ENCODE measurements around the gene CAPN15.

Gene CAPN15

DNA sequence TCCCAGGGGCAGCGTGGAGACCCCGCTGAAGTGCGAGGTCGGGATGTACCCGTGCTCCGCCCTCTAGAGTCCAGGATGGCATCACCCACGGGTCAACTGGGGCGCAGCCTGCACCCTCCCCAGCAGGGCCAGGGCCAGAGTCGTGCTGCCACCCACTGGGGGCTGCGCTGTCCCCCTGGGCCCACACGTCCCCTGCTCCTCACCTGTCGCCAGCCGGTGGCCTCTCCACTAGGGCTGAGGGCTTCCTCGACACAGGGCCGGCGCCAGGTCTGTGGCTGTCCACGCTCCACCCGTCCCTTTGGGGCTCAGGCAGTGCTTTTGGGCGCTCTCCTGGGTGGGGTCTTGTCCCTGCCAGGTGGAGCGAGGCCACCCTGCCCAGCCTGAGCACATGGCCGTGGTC lies 21.1 kb downstream of the CAPN15 start:
- no peak for DNase-seq

DNA sequence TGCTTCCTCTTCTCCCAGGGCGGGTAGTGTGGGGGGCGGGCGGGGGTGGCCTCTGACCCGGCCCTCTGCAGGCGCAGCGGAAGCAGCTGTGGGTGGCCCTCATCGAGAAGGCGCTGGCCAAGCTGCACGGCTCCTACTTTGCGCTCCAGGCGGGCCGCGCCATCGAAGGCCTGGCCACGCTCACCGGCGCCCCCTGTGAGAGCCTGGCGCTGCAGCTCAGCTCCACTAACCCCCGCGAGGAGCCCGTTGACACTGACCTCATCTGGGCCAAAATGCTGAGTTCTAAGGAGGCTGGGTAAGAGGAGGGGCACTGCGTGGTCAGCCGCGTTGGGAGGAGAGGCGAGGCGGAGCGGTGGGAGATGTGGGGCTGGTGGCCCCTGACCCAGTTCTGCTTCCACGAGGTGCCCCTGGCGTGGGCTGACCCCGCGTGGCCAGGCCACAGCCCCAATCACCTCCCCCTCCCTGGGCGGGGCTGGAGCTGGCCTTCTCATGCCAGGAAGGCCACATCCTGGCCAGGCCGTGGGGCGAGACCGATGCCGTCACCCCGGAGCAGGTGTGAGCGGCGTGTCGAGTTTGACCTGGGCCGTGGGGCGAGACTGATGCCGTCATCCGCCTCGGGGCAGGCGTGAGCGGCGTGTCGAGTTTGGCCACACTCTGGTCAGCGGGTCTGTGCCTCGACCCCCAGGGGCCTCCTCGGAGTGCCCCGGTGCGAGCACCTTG lies 22.2 kb downstream of the CAPN15 start:
- no peak for DNase-seq

DNA sequence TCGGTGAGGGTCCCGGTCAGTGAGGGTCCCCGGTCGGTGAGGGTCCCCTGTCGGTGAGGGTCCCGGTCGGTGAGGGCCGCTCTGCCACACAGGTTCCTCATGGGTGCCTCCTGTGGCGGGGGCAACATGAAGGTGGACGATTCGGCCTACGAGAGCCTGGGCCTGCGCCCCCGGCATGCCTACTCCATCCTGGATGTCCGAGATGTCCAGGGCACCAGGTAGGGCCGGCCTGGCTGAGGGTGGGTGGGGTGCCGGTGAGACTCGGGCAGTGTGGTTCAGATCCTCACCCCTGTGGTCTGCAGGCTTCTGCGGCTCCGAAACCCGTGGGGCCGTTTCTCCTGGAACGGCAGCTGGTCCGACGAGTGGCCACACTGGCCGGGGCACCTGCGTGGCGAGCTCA lies 23.7 kb downstream of the CAPN15 start:
- no peak for DNase-seq

DNA sequence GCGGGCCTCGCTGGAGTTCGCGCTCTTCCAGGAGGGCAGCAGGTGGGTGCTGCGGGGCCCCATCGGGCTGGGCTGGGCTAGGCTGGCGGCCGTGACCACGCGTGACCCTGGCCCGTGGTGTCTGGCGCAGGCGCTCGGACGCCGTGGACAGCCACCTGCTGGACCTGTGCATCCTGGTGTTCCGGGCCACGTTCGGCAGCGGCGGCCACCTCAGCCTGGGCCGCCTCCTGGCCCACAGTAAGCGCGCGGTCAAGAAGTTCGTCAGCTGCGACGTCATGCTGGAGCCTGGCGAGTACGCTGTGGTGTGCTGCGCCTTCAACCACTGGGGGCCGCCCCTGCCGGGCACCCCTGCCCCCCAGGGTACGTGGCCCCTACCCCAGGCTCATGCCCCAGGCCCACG lies 24.7 kb downstream of the CAPN15 start:
- no peak for DNase-seq

DNA sequence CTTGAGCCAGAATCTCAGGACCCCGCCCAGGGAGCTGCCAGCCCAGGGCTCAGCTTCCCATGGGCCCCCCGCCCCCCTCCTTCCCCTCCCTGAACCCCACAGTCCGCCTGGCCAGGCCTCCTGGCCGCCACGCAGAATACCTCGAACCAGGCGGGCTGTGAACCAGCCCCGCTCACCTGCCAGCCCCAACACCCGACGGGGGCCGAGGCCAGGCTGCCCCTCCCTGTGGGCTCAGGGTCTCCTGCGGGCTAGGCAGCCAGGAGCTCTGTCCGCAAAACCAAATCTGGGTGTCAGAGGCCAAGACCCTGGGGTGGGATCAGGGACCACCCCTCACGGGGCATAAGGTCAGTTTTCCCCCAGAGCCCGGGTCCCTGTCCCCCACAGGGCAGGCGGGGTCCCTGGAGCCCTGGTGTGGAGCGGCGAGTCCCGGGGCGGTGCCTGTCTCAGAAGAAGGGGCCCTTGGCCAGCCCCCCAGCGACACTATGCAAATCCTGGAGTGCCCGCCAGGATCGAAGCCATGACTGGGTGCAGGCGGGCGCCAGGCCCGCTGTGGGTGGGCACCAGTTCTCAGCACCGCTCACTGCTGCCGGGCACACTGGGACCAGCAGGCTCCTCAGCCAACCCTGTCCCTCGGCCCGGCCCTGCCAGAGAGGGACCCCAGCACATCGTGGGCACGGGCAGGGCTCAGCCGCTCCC lies 26.2 kb downstream of the CAPN15 start:
- DNase-seq: no peak

DNA sequence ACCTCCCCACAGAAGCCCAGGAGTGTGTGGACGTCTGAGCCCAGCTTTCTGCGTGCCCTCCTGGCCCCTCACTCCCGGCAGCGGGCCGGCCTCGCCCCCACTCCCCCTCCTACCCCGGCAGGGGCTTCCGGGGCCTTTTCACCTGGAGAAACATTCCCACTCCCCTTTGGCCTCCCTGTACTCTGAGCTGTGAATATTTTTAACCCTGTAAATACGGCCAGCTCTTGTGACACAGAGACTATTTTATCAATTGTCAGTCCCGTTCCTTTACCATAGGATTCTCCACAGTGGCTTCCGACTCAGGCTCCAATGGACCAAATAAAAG lies 26.7 kb downstream of the CAPN15 start:
- no peak for DNase-seq

DNA sequence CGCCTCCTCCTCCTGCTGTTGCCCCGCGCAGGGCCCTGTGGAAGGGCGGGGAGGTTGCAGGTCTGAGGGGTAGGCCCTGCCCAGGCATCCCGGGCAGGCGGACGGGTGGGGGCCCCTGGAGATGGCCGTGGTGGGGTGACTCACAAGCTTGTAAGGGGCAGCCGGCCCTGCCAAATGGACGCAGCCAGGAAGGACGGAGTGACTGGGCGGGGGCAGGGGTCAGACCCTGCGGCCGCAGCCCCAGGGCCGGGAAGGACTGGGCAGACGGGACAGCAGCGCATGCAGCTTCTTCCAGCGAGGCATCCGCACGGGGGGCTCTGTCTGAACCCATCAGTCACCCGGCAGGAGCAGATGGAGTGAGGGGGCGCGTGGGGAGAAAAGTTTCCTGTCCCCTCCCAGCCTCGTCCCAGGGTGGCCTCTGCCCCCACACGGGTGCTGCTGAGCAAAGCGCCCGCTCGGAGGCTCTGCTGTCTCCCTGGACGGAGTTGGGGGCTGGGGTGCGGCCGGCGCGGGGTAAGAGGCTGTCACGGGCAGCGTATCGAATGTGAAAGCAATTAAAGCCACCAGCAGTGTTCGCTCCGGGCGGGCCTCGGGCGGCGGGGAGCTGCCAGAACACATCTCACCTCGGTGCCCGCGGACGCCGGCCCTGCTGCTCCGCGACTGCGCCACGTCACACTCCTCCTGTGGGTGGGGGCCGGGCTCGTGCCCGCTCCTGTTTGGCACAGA lies 27.3 kb downstream of the CAPN15 start:
- no peak for DNase-seq

DNA sequence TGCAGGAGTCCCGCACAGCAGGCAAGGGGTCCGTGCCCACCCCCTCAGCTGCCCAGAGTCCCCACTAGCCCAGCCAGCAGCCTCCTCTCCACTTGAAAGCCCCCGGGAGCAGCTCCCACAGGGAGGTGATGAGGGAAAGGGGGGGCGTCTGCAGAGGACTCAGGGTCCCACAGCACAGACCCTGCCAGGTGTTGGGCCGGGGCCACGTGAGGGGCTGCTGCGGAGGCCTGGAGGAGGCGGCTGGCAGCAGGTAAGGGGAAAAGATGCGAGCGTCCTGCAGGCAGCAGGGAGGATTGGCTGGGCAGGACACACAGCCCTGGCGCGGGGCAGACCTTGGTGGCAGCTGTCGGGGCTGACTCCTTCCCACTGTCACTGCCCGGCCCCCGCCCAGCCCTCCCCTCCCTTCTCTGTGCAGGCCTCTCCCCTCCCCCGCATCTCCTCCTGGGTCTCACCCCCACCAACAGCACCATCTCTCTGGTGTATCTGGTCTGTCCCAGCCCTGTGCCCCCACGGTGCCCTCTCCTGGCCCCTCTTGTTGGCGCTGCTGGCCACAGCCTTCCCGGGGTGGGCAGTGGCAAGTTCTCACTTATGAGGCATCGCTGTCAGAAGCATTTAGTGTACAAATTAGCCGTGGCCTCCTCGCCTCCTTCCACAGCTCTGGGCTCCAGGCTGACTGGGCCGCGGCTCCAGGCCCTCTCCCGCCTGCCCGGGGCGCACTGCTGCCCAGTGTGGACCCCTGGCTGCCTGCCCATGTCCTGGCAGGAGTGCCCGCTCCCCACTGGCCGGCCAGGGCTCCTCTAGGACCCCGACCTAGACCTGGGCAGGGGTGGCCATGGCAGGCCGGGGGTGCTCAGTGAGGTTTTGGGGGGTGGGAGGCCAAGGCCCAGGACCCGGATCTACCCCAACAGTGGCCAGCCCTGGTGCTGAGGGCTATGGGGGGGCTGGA lies 28.3 kb downstream of the CAPN15 start:
- DNase-seq: no peak

DNA sequence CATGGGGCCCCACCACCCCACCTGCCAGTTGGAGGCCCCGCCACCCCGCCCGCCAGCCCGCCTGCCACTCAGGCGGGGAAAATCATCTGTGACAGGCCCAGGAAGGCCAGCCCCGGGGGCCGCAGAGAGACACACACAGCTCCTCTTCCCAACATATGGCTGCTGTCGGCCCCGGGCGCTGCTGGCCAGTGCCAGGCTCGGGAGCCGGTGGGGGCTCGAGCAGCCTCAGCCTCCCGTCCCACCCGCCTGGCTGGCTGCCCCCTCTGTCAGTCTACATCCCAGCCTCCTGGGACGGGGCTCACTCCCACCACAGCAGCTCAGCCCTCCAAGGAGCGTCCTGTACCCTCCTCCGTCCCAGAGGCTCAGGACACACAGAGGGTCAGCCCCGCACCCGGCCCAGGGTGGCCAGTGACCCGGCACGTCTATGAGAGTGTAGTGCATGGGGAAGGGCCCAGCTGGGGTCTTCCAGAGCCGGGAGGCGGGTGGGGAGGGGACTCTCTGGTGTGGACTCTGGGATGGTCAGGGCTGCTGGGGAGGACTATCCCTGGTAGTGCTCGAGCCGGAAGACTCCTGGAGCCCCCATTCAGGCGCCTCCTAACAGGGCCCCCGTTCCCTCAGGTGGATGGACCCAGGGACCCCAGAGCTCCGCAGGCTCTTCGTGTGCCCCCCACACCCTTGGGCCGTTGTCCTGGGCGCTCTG lies 29.1 kb downstream of the CAPN15 start:
- no peak for DNase-seq

DNA sequence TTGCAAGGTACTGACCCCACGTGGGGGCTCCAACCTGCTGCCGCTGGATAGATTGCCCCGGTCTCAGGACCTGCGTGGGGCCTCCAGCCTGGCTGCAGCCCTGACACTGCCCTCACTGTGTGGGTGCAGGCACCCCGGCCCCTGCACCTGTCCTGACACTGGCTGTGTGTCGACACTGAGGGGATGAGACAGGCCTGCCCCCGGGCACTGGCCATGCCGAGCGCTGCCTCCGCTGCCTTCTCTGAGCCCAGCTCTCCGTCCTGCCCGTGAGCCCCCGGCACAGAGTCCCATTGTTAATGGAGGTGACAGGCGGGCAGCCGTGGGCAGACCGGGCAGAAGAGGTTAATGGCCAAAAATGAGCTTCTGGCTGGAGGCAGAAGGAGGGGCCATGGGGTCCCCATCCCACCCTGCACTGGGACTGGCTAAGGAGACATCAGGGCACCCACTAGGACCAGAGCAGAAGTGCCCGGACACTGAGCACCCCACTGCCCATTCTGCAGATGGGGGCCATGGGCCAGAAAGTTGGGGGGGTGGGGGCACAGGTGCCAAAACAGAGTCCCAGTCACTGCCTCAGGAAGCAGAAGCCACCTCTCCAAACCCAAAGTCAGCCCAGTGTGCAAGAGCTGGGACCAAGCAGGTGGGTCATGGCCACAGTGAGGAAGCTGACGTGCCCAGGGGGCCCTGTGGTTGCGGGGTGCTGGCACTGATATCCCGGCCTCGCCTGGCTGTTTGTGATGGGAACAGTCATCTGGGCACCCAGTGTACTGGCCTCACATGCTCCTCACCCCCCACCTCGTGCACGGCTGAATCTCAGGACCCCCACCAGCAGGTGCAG lies 30.2 kb downstream of the CAPN15 start:
- no peak for DNase-seq

DNA sequence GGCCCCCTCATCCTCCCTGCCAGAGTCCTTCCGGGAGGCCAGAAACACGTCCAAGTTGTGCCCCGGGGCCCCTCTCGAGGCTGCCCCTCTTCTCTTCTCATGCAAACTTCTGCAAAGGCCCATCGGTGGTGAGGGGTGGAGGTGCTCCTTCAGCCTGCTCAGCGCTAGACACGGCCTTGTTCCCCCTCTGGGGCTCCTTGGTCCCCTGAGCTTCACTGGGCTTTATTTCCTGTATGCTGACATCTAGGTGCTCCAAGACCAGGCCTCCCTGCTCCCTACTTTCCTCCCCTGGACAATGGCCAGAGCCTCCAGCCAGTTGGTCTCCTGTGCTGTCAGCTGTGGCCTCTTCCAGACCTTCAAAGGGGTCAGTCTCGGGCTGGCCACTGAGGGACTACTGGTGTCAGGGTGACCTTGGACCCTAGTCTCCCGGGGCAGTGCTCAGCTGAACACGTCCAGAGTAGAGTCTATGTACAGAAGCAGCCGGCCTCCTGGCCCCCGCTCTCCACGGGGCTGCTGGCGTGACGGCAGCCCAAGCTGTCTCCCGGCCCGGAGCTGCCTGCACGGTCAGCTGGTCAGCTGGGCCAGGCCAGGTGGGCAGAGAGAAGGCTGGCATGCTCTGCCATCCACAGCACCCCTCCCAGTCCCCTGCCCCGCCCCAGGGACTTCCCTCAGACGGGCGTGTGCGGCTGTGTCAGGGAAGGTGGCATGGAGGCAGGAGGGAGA lies 30.9 kb downstream of the CAPN15 start:
- DNase-seq: no peak

DNA sequence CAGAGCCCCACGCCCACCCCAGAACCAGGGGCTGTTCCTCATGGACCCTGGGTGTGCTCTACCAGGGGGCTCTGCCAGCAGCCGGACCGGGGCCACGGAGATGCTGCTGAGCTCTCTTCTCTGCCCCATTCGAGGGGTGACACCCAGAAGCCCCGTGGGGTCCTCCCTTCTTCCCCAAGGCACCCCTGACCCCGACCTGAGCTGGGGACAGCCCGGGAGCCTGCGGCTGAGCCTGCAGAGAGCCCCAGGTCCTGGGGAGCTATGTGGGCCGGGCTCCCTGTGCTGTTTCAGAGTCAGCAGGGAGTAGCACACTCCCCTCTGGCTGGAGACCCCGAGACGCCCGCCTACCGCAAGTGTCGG lies 31.5 kb downstream of the CAPN15 start:
- DNase-seq: no peak

DNA sequence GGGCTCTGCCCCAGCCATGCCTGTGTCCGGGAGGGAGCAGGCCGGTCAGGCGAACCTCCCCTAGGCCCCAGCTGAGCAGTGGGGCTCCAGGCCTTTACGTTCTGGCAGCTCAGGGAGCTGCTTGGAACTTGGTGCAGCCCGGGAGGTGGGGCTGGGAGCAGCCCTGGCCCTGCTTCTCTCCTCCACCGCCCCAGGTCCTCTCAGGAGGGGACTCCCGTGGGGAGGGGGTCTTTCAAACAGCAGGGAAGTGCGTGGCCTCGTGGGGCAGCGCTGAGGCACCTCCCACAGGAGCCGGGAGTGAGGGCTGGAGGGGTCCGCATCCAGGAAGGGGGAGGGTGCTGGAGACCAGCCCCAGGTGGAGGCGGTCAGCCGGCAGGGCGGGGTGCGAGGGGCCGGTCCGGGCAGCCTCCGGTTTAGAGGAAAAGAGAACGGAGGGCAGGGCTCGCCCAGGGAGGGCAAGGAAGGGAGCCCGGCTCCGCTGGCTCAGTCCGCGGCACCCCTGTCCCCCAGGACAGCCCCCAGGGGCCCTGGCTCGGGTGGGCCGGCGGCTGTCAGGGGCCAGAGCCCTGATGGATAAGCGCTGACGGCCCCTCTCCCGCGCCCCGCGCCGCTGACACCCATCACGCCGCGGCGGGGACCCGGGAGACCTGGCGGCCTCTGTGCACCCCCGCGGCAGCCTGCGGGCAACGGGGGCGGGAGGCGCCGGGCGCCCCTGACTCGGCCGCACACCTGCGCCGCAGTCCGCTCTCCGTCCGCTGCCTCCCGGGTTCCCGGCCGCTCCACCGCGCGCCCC lies 32.1 kb downstream of the CAPN15 start:
- DNase-seq: no peak

DNA sequence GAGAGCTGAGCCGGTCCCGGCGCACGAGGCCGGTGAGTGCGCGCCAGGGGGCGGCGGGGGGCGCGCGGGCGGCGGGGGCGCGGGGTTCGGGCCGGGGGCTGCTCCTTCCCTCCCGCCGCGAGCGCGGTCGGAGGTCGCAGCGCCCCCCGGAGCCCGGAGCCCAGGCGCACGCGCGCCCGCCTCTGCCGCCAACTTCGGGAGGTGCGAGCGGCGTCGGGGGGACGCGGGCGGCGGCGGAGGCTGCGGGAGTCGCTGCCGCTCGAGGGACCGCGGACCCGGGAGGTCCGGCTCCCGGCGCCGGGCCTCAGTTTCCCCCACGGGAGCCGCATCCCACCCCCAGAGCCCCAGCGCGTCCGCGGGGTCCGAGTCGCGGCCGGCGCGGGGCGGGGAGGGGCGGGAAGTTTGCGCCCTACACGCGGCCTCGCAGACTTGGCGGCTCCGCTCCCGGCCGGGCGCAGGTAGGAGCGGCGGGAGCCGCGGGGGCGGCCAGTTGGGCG lies 32.7 kb downstream of the CAPN15 start, which contains the start of gene PRR35:
Gene PRR35 (plus strand): TSS at position 191 of the 497 bp plus-strand sequence. CDS start 2,901 bp downstream, outside the sequence.
- DNase-seq: no peak

DNA sequence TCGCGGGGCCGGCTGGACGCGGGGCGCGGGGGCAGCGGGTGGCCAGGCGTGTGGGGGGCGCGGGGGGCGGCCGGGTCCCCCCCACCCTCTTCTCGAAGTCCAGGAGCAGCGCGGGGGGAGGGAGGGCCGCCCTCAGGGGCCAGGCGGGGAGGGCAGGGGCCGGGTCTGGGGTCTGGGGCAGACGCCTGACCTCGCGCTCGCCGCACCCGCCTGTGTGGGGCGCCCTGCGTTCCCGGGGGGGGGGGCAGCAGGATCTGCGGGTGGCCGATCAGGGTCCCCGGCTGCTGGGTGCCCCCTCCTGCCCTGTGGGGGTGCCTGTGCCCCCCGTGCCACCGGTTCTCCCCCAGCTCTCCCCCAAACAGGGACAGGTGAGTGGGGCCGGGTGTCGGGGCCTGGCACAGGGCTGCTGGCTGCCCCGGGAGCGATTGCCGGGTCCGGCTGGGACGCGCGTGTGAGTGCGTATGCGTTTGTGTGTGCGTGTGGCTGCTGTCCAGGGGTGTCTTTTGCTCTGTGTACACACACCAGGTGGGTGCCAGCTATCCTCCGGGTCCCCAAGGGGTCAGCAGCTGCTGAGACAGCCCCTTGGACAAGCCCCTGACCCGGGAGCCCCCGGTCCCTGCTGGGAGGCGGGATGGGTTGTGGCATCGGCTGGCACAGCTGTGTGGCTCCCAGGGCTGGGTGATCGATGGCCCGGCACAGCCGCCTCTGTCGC lies 33.3 kb downstream of the CAPN15 start:
- DNase-seq: no peak

DNA sequence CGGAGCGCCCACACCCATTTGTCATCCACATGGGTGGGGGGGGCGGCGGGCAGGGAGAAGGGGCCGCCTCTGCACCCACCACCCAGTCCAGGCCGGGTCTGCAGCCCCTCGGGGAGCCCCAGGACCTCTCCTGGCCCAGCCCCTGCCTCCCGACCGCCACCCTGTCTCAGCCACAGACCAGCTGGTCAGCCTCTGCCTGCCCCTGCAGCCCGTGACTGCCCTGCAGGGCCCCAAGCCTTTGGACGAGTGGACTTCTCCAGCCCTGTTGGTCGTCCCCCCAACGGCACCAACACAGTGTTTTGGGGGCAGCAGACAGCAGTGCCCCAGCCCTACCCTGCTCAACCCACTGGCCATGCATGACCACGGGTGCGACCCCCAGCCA lies 33.9 kb downstream of the CAPN15 start:
- no peak for DNase-seq

DNA sequence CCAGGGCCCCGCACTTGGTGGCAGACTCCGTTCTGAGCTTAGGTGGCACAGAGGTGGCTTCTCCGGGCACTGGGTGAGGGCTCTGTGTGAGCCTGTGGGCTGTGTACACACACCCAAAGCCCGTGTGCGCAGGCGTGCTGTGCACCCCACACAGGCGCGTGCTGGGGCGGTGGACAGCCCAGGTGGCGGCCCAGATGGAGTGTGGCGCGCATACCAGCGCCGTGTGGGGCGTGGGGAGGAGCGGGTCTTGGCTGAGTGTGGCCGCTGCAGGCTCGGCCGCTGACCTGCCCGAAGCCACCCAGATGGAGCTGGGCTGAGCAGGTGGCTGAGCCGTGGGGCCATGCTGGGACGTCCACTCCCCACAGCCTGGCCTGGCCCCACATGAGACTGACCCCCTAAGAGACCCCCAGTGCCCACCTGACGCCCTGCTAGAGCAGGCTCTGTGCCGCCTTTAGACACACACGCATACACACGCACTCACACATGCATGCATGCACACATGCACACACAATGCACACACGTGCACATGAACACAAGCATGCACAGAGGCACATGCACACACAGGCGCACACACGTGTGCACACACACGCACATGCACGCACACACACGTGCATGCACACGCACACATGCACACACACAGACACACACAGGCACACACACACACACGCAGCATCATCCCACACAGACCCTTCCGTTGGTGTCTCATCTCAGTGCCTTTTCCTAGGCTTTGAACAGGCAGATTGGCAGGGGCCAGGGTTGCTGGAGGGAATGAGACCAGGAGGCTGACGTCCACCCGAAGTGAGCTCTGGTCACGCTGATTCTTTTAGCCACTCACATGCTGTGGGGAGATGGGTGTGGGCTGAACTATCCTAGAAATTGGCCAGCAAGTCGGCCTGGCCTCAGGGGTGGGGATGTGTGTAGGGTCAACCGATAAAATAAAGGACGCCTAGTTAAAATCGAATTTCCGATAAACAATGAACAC lies 34.7 kb downstream of the CAPN15 start:
- no peak for DNase-seq

Measured in NCI-H187 treated with DMSO at 0.1 percent for 48 hours (cell line).